GM18861 (cell line): ENCODE data around the gene OR2A2.

Experiments used
- ATAC-seq: cut with Tn5 transposase; IDR thresholded peaks from one replicate; pipeline ENCODE4 v1.9.1; 2021; ENCODE audit not compliant: unreplicated experiment

The OR2A2 gene

GRCh38 chr7:144137501-144137900 lies 28.1 kb downstream of the OR2A2 start:
- ATAC-seq, result no peak

GRCh38 chr7:144142187-144142586 lies 32.8 kb downstream of the OR2A2 start:
- no peak for ATAC-seq

- no peak for ATAC-seq
These were observed 35.0 kb downstream of the OR2A2 start for GRCh38 chr7:144144426-144144825.

GRCh38 chr7:144148224-144148827 lies 38.9 kb downstream of the OR2A2 start:
- ATAC-seq, result no peak

GRCh38 chr7:144158861-144159260 lies 49.5 kb downstream of the OR2A2 start:
- ATAC-seq, result no peak
